Mesenchymal stem cell (in vitro differentiated cells and primary cell): ENCODE results near the gene UNC50.

Source experiments
- DNase-seq: peaks from one replicate; pipeline ENCODE4 v3.0.0-alpha.2; 2013
- H2AFZ ChIP-seq: one replicate; pipeline ENCODE4 v1.6.1; 2013; ENCODE audit warnings: low read depth, mild to moderate bottlenecking, control low read depth, inconsistent platforms, low read length, moderate library complexity
- H2AK5ac ChIP-seq: 2 replicates; pipeline ENCODE4 v1.6.1; 2013; ENCODE audit warnings: low read length, moderate library complexity, mild to moderate bottlenecking, inconsistent platforms; ENCODE audit not compliant: severe bottlenecking
- H2BK120ac ChIP-seq: one replicate; pipeline ENCODE4 v1.6.1; 2013; ENCODE audit warnings: low read depth, mild to moderate bottlenecking, inconsistent platforms, low read length, moderate library complexity
- H2BK12ac ChIP-seq, 2 experiments: one replicate each; pipeline ENCODE4 v1.6.1; 2013; ENCODE audit warnings: inconsistent platforms in 2 of 2, low read length in 2 of 2, mild to moderate bottlenecking in 2 of 2, moderate library complexity in 2 of 2, control low read depth in 1 of 2
- H2BK15ac ChIP-seq: one replicate; pipeline ENCODE4 v1.6.1; 2013; ENCODE audit warnings: mild to moderate bottlenecking, low read depth, inconsistent platforms; ENCODE audit not compliant: poor library complexity, severe bottlenecking
- H2BK5ac ChIP-seq: 2 replicates; pipeline ENCODE4 v1.6.1; 2013; ENCODE audit warnings: low read depth, mild to moderate bottlenecking, low read length, control low read depth, inconsistent platforms; ENCODE audit not compliant: poor library complexity, severe bottlenecking
- H3K14ac ChIP-seq, 2 experiments: one replicate each; pipeline ENCODE4 v1.6.1; 2013; ENCODE audit warnings: inconsistent platforms in 2 of 2, low read length in 2 of 2, control low read depth in 1 of 2, mild to moderate bottlenecking in 1 of 2, moderate library complexity in 1 of 2
- H3K18ac ChIP-seq, 2 experiments: one replicate each; pipeline ENCODE4 v1.6.1; 2013; ENCODE audit warnings: inconsistent platforms in 2 of 2, low read length in 2 of 2, control low read depth in 1 of 2, low read depth in 1 of 2, mild to moderate bottlenecking in 1 of 2
- H3K23ac ChIP-seq, 2 experiments: one replicate each; pipeline ENCODE4 v1.6.1; 2013; ENCODE audit warnings: inconsistent platforms in 2 of 2, low read length in 2 of 2, mild to moderate bottlenecking in 2 of 2, moderate library complexity in 2 of 2, control low read depth in 1 of 2
- H3K27ac ChIP-seq: 2 replicates; pipeline ENCODE4 v1.5.1; 2013; ENCODE audit warnings: mild to moderate bottlenecking, moderate library complexity, low read length, control low read depth, inconsistent platforms; ENCODE audit not compliant: poor library complexity, severe bottlenecking
- H3K27me3 ChIP-seq, 2 experiments: 2 replicates each; pipeline versions ENCODE4 v1.6.1 to v1.7.0; 2013; ENCODE audit warnings: low read length in 2 of 2, mild to moderate bottlenecking in 2 of 2, moderate library complexity in 2 of 2, control low read depth in 1 of 2, inconsistent platforms in 1 of 2; ENCODE audit not compliant: control insufficient read depth in 1 of 2, insufficient read depth in 1 of 2
- H3K36me3 ChIP-seq, 2 experiments: 2 replicates each; pipeline versions ENCODE4 v1.6.1 to v1.7.0; 2013; ENCODE audit warnings: low read length in 2 of 2, control low read depth in 1 of 2, inconsistent platforms in 1 of 2, low read depth in 1 of 2, mild to moderate bottlenecking in 1 of 2; ENCODE audit not compliant: insufficient read depth in 2 of 2, control insufficient read depth in 1 of 2
- H3K4ac ChIP-seq, 2 experiments: one replicate each; pipeline ENCODE4 v1.6.1; 2013; ENCODE audit warnings: inconsistent platforms in 2 of 2, low read length in 2 of 2, mild to moderate bottlenecking in 2 of 2, moderate library complexity in 2 of 2, control low read depth in 1 of 2, low read depth in 1 of 2
- H3K4me1 ChIP-seq: 2 replicates; pipeline ENCODE4 v1.6.1; 2013; ENCODE audit warnings: low read depth, low read length, control low read depth; ENCODE audit not compliant: control insufficient read depth, insufficient read depth
- H3K4me2 ChIP-seq: 2 replicates; pipeline ENCODE4 v1.6.1; 2013; ENCODE audit warnings: low read length, mild to moderate bottlenecking, inconsistent platforms; ENCODE audit not compliant: poor library complexity, severe bottlenecking
- H3K4me3 ChIP-seq, 2 experiments: 2 replicates each; pipeline versions ENCODE4 v1.5.1 to v1.7.0; 2013; ENCODE audit warnings: low read length in 2 of 2, mild to moderate bottlenecking in 2 of 2, control low read depth in 1 of 2, low read depth in 1 of 2; ENCODE audit not compliant: insufficient read depth in 1 of 2
- H3K79me1 ChIP-seq: replicated peaks from 2 replicates; pipeline ENCODE4 v1.6.1; 2013; ENCODE audit warnings: mild to moderate bottlenecking, control low read depth, low read length, inconsistent platforms; ENCODE audit not compliant: poor library complexity, severe bottlenecking
- H3K9ac ChIP-seq: 2 replicates; pipeline ENCODE4 v1.7.0; 2013; ENCODE audit warnings: mild to moderate bottlenecking, low read length, moderate library complexity
- H3K9me3 ChIP-seq: 2 replicates; pipeline ENCODE4 v1.7.0; 2013; ENCODE audit warnings: mild to moderate bottlenecking, low read length; ENCODE audit not compliant: control insufficient read depth
- H4K8ac ChIP-seq: one replicate; pipeline ENCODE4 v1.6.1; 2013; ENCODE audit warnings: inconsistent platforms, mild to moderate bottlenecking, low read length, moderate library complexity
- H4K91ac ChIP-seq: one replicate; pipeline ENCODE4 v1.6.1; 2013; ENCODE audit warnings: mild to moderate bottlenecking, low read length, inconsistent platforms
- WGBS: methylation state at CpG from one replicate; pipeline ENCODE4 v1.1.7; 2013; ENCODE audit warnings: mixed read lengths; 5-methylcytosine and 5-hydroxymethylcytosine counted together

UNC50 gene

GRCh38 chr2:98564541-98565132 lies 43.8 kb upstream of the UNC50 start:
- no peaks in the 10 kb centered on the region for H3K27me3 ChIP-seq
- H3K4ac ChIP-seq, result no peak overlapping the region
- no peak overlapping the region for H3K9ac ChIP-seq
- H2BK120ac ChIP-seq, result no peak overlapping the region
- no peak overlapping the region for H2AK5ac ChIP-seq
- 98% methylated on average over 12 of the region's 17 CpGs for WGBS
- no peak overlapping the region for H3K4me3 ChIP-seq
- DNase-seq, result no peak
- no peak overlapping the region for H2BK5ac ChIP-seq
- H2BK12ac ChIP-seq, result no peak overlapping the region
- H3K27ac ChIP-seq, result no peak overlapping the region
- H3K14ac ChIP-seq, result no peak overlapping the region
- no peak overlapping the region for H3K4me2 ChIP-seq
- peaks cover 61 to 67% of the 10 kb centered on the region in 2 experiments for H3K36me3 ChIP-seq
- no peak overlapping the region for H3K23ac ChIP-seq
- H3K9me3 ChIP-seq, result no peaks in the 10 kb centered on the region
- H2AFZ ChIP-seq, result no peak overlapping the region
- H4K8ac ChIP-seq, result no peak overlapping the region
- H3K79me1 ChIP-seq, result no peaks in the 10 kb centered on the region
- H2BK15ac ChIP-seq, result no peak overlapping the region
- no peak overlapping the region for H3K18ac ChIP-seq
- H4K91ac ChIP-seq, result no peak overlapping the region
- peaks cover 3% of the 10 kb centered on the region for H3K4me1 ChIP-seq

- H3K4me2 ChIP-seq, result no peak overlapping the region
- no peak overlapping the region for H3K18ac ChIP-seq
- H4K8ac ChIP-seq, result no peak overlapping the region
- no peak overlapping the region for H3K23ac ChIP-seq
- peaks cover 67 to 74% of the 10 kb centered on the region in 2 experiments for H3K36me3 ChIP-seq
- WGBS, result 96% methylated on average over 6 of the region's 9 CpGs
- no peaks in the 10 kb centered on the region for H3K9me3 ChIP-seq
- H3K4ac ChIP-seq, result no peak overlapping the region
- H3K4me3 ChIP-seq, result no peak overlapping the region
- H3K9ac ChIP-seq, result no peak overlapping the region
- no peak for DNase-seq
- H3K4me1 ChIP-seq, result peaks cover 3% of the 10 kb centered on the region
- H3K27ac ChIP-seq, result no peak overlapping the region
- H2BK15ac ChIP-seq, result no peak overlapping the region
- no peak overlapping the region for H2BK5ac ChIP-seq
- H2AK5ac ChIP-seq, result no peak overlapping the region
- H4K91ac ChIP-seq, result no peak overlapping the region
- no peaks in the 10 kb centered on the region for H3K79me1 ChIP-seq
- no peak overlapping the region for H2BK12ac ChIP-seq
- H3K27me3 ChIP-seq, result no peaks in the 10 kb centered on the region
- H2BK120ac ChIP-seq, result no peak overlapping the region
- H2AFZ ChIP-seq, result no peak overlapping the region
- H3K14ac ChIP-seq, result no peak overlapping the region
These were observed 43.0 kb upstream of the UNC50 start for GRCh38 chr2:98565286-98565860.

GRCh38 chr2:98565941-98566340 lies 42.4 kb upstream of the UNC50 start:
- no peak overlapping the region for H4K91ac ChIP-seq
- no peak overlapping the region for H3K4ac ChIP-seq
- H2AFZ ChIP-seq, result no peak overlapping the region
- H3K27ac ChIP-seq, result no peak overlapping the region
- no peak overlapping the region for H2BK5ac ChIP-seq
- DNase-seq, result no peak
- no peak overlapping the region for H3K14ac ChIP-seq
- no peak overlapping the region for H4K8ac ChIP-seq
- no peaks in the 10 kb centered on the region for H3K27me3 ChIP-seq
- no peaks in the 10 kb centered on the region for H3K79me1 ChIP-seq
- no peak overlapping the region for H2BK120ac ChIP-seq
- no peaks in the 10 kb centered on the region for H3K4me1 ChIP-seq
- H3K9ac ChIP-seq, result no peak overlapping the region
- 97% methylated on average over 18 of the region's 19 CpGs for WGBS
- no peak overlapping the region for H2AK5ac ChIP-seq
- no peak overlapping the region for H3K23ac ChIP-seq
- H3K18ac ChIP-seq, result no peak overlapping the region
- H3K4me2 ChIP-seq, result no peak overlapping the region
- H2BK15ac ChIP-seq, result no peak overlapping the region
- H3K4me3 ChIP-seq, result no peak overlapping the region
- no peaks in the 10 kb centered on the region for H3K9me3 ChIP-seq
- H2BK12ac ChIP-seq, result no peak overlapping the region
- peaks cover 68 to 75% of the 10 kb centered on the region in 2 experiments for H3K36me3 ChIP-seq

- 93% methylated on average over 11 of the region's 11 CpGs for WGBS
These were observed 40.0 kb upstream of the UNC50 start for GRCh38 chr2:98568161-98568956.

More at GRCh38 chr2:98568161-98568956, 40.0 kb upstream of the UNC50 start:
- Histone ChIP-seq H3K4me3 (no peak overlapping the region), H3K27me3 (no peaks in the 10 kb centered on the region), H2AK5ac (no peak overlapping the region), H3K79me1 (no peaks in the 10 kb centered on the region), H3K4ac (no peak overlapping the region), H3K14ac (no peak overlapping the region), H3K4me2 (no peak overlapping the region), H2BK5ac (no peak overlapping the region), H3K4me1 (peaks cover under 1% of the 10 kb centered on the region), H3K23ac (no peak overlapping the region), H4K8ac (no peak overlapping the region), H3K9me3 (no peaks in the 10 kb centered on the region), H2BK15ac (no peak overlapping the region), H3K27ac (no peak overlapping the region), H3K9ac (no peak overlapping the region), H2BK12ac (no peak overlapping the region), H3K36me3 (peaks cover 80 to 83% of the 10 kb centered on the region in 2 experiments), H4K91ac (no peak overlapping the region), H3K18ac (no peak overlapping the region), H2AFZ (no peak overlapping the region), H2BK120ac (no peak overlapping the region)
- DNase-seq, result no peak
